CD4-positive, alpha-beta T cell treated with Interleukin-1 beta for 1 hour (primary cell): ENCODE results near the gene CEP126.
"Not testable (repeated sequence)": the region's sequence is repeated elsewhere in the genome, so short reads cannot be mapped to it uniquely, and the experiment has no call there.

ENCODE experiments used
- DNase-seq, 2 donors: peaks; one replicate each; pipeline ENCODE4 v3.0.0-alpha.2; 2020 to 2022

The CEP126 gene

DNA sequence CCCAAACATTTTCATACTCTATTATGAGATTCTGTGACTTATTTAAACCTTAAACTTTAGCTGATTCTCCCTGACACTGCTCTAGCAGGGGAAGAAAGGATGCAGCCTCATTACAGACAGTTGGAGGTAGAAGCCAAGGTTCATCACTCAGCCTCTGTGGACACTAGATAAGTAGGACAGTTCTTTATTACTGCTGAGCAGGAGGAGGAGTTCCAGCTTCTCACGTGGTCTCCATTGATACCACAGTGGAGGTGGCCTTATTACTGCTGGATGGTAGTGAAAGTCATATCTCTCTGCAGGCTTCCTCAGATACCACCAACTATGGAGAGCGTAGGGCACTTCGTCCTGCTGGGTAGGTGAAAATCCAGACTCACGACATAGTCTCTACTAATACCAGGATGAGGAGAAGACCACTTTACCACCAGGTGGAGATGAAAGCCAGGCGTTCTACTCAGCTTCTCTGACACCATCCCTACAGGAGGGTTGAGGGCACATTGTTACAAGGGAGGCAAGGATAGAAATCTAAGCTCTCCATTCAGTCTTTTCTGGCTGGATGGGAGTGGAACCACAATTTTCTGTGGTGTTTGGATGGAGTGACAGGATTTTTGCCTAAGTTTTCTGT is 14.6 kb downstream of the CEP126 start:
- no peak for DNase-seq

DNA sequence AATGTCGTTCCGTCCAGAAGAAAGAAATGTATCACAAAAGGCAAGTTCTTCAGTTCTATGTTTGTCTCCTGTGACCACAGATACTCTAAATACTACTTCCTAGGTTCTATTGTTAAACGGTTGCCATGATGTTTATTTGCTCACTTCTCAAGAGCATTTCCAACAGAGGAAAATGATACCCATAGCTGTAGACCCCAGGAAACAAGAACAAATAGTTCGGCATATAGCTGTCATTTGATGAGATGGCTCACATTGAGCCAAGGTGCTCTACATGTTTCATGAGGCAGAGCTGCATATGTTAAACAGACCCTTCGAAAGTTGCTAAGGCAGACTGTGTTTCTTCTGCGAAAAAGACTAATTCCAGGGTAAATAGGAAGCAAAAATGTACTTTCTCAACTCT is 16.9 kb downstream of the CEP126 start:
- no peak for DNase-seq

DNA sequence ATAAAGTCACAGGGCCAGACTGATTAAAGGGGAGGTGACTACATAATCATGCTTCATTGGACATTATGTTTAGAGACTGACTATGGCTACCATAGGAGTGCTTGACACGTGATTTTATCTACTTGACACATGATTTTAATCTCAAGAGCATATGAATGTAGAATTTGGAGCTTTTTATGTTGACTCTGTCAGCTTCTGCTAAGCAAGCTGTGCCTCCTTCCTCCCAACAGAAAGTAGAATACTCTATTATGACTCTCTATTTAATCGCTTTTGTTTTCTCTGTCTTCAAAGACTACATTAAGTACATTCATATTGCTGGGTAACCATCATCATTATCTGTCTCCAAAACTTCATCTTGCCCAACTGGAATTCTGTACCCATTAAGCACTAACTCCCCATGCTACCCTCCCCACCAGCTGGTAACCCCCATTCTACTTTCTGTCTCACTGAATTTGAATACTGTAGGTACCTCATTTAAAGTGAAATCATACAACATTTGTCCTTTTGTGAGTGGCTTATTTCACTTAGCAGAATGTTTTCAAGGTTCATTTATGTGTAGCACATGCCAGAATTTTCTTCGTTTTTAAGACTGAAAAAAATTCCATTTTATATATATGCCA is 26.2 kb downstream of the CEP126 start:
- no peak for DNase-seq

DNA sequence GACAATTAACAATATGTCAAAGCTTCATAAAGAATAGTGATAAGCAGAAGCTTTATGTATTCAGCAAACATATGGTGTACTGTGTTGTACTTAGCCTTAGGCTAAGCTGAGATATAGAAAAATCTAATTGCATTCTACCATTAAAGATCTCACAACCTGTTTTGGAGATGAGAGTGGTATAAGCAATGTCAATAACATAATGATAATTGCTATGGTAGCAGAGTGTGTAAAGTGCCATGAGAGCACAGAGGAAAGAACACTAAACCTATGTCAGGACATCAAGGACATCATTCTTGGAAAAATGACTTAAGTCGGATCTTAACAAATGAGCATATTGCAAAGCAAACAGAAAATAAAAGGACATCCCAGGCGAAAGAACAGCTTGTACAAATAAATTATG is 30.1 kb downstream of the CEP126 start:
- DNase-seq = no peak

DNA sequence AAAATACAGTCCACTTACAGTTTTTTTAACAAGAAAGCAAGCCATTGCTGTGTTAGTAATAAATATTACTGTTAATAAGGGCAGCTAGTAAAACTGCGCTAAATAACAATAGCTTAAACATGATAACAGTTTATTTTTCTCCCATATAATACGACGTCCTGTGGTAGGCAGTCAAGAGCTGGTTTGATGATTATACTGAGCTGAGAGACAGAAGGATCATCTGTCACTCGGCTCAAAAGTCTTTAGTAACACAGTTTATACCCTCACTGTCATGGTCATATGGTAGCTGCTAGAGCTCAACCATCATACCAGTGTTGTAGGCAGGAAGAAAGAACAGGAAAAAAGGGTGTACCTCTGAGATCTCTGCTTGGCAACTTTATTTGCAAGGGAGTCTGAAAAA is 30.6 kb downstream of the CEP126 start:
- no peak for DNase-seq

DNA sequence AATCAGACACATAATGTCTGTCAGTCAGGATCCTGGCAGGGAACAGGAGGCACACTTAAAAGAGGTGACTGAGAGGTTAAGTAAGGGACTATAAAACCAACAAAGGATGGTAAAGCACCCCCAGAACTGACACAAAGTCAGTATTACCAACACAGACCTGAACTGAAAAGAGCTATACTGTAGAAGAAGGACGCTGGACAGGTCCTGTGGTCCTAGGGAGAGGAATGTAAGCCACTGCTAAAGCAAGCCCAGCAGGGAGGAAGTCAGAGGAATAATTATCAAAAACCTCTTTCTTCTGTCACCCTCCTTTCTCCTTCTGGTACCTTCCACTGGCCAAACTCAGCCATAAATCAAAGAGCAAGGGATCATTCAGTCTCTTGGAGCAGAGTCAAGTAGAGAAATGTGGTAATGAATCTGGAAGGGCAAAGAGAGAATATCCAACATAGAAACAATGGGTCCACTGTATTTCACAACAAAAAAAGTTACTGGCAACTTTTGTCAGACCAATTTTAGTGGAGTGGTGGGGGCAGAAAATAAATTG is 34.9 kb downstream of the CEP126 start:
- DNase-seq = no peak

DNA sequence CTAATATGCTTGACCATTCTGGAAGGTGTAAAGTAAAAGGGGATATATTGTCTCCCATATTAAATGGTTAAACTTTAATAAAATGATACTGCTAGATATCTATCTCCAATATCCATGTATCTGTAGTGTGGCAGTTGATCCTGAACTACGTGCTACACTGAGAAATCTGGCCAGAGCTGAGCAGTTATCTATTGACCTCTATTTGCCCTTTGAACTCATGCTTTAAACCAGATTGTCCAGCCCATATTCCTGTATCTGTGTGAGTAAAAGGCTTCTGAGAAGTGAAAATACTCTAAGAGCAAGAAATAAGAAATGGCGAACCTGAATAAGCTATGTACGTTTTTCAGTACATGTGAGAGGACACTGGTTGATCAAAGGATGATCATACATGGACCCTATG is 40.5 kb downstream of the CEP126 start:
- DNase-seq = no peak

DNA sequence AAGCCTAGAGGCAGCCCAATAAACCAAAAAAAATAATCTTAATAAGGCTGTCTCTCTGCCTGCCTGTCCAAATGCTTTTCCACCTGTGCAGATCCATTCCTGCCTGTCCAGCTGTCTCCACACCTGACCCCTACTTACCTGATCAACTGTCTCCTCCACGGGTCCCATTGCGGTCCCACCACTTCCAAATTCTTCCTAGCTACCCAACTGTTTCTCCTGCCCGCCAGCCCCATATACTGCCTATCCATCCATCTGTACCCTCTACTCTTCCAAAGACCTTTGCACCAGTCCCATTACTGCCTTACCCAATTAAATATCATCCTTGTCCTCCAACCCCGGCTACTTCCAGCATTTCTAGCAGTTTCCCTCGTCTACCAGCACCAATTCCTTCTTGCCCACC is 40.9 kb downstream of the CEP126 start:
- DNase-seq = no peak

DNA sequence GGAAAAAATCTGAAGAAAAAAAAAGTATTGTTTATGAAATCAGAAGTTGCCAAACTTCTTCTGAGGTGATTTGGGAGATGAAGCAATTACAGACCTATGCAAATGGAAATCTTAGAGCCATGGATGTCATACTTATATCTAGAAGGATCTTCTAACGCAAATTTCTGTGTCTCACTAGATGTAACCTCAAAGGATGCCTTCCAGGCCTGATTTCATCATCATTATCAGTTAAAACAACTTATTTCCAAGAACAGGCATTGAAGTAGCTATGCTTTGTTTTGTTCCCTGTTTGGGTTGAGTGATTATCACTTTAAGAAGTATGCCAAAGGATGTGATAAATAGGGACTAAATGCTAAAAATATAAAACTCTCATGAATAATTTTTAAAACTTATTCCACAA is 45.4 kb downstream of the CEP126 start:
- no peak for DNase-seq

DNA sequence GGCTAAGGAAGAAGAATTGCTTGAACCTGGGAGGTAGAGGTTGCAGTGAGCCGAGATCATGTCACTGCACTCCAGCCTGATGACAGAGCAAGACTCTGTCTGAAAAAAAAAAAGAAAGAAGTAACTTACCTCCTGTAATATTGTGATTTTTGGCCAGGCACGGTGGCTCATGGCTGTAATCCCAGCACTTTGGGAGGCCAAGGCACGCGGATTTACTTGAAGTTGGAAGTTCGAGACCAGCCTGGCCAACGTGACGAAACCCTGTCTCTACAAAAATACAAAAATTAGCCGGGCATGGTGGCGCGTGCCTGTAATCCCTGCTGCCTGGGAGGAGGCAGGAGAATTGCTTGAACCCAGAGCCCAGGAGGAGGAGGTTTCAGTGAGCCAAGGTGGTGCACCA is 49.4 kb downstream of the CEP126 start:
- not testable (repeated sequence) for DNase-seq

DNA sequence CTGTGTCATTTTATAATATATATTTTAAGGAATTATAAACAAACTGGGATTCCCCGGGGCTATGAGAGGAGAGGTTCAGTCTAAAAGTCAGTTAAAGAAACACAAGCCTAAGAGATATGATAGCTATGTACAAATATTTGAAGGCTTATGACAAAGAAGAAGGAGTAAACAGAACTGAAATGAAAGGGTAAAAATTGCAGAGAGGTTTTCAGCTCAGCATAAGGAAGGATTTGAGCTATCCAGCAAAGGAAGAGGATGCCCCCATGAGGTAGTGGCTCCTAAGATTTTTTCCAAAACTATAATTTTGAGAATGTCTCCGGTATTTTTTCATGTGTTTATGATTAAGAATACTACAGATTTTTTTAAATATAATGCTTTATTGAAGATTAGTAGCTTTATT is 59.4 kb downstream of the CEP126 start:
- DNase-seq = no peak

DNA sequence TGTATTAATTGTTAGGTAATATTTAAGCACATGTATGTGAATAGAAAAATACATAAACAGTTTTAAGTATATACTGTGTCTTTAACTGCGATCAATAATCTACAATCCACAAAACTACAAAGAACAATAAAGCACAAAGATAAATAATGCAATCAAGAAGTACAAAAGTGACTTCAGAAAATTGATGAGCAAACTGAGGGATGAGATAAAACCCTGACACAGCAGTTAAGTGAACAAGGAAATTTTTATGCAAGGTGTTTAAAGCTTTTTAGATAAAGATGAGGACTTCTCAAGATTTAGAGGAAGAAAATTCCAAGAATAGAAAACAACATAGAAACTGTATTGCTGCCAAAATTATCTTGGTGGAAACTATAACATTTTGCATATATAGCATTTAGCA is 60.0 kb downstream of the CEP126 start:
- no peak for DNase-seq

DNA sequence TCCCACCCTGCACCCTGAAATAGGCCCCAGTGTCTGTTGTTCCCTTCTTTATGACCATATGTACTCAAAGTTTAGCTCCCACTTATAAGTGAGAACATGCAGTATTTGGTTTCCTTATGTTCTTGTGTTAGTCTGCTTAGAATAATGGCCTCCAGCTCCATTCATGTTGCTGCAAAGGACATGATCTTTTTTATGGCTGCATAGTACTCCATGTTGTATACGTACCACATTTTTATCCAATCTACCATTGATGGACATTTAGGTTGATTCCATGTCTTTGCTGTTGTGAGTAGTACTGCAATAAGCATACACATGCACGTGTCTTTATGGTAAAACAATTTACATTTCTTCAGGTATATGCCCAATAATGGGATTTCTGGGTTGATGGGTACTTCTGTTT is 60.9 kb downstream of the CEP126 start:
- DNase-seq = no peak

DNA sequence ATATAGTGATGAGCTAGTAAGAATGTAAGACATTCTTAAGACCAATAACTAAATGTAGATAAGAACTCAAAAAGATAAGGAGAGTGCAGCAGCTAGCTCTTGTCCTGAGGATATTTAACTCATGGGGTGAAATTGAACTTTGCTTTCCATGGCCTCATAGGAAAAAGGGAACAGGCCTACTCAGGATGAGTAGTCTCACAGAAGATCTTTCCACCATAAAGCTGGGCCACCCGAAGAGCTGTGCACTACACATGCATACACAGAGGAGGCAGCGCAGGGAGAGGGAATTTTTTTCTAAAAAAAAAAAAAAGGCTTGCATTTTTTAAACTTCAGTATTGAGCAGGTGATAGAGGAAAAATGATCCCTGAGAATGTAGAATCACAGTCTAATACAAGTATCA is 72.6 kb downstream of the CEP126 start:
- DNase-seq = no peak

DNA sequence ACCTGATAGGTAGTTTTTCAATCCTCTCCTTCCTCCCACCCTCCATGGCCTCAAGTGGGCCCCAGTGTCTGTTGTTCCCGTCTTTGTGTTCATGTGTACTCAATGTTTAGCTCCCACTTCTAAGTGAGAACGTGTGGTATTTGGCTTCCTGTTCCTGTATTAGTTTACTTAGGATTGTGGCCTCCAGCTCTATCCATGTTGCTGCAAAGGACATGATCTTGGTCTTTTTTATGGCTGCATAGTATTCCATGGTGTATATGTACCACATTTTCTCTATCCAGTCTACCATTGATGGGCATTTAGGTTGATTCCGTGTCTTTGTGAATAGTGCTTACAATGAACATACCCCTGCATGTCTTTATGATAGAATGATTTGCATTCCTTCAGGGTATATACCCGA is 78.4 kb downstream of the CEP126 start:
- DNase-seq = no peak

DNA sequence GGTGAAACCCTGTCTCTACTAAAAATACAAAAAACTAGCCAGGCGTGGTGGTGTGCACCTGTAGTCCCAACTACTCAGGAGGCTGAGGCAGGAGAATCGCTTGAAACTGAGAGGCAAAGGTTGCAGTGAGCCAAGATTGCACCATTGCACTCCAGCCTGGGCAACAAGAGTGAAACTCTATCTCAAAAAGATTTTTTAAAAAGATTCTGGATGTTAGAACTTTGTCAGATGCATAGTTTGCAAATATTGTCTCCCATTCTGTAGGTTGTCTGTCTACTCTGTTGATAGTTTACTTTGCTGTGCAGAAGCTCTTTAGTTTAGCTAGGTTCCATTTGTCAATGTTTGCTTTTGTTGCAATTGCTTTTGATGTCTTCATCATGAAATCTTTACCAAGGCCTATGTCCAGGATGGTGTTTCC is 79.3 kb downstream of the CEP126 start:
- DNase-seq = not testable (repeated sequence)

DNA sequence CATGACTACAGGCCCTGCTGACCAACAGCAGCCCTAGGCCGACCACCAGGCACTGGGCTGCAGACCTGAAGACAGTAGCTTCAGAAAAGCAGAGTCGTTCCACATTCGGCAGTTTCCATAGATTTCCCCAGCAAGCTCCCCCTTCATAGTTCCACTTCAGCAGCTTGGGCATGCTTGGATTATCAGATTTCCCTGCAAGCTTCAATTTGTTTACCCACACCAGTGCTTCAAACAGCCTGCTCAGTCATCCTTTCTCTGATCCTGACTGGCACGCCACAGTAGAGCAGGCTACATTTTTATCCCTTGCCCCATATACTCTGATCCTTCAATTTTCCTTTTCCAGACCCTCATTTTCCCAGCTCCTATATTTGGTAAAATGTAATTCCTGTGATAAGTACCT is 81.3 kb downstream of the CEP126 start:
- DNase-seq = no peak

DNA sequence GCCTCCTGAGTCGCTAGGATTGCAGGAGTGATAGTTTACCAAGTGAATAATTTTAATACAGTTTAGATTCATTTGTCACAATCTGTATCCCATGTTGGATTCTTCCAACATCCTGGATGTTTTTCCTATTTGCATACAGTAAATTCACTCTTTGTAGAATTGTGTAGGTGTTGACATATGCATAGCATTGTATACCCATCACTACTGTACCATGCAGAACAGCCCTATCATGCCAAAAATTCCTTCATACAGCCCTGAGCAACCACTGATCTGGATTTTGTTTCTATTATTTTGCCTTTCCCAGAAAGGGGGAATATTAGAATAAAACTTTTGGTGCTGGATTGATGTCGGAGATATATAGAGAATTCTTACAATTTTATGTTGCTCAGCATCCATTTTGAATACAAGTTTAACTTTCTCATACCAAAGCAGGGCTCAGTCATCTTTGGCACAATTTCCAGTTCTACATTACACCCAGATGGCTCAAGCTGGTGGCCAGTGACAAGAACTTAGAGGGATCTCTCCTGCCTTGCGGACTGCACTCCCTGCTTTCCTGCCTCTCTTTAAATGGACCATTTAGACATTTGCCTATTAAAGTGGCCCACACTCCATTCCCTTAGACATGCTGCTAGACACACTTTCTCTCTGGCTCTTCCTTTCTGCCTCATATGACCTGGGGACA is 87.0 kb downstream of the CEP126 start:
- DNase-seq = no peak

DNA sequence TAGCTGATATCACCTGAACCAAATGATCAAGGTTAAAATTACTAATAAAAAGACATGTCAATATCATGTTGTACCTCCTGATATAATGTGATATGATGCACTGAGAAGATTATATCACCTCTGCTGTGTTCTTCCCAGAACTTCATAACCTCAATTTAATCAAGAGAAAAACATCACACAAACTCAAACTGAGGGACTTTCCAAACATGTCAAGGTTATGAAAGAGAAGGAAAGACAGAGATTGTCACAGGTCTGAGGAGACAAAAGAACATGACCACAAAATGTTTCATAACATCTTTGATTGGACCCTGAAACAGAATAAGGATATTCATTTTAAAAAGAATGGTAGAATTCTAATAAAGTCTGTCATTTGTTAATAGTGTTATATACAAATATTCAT is 89.4 kb downstream of the CEP126 start:
- DNase-seq = no peak

DNA sequence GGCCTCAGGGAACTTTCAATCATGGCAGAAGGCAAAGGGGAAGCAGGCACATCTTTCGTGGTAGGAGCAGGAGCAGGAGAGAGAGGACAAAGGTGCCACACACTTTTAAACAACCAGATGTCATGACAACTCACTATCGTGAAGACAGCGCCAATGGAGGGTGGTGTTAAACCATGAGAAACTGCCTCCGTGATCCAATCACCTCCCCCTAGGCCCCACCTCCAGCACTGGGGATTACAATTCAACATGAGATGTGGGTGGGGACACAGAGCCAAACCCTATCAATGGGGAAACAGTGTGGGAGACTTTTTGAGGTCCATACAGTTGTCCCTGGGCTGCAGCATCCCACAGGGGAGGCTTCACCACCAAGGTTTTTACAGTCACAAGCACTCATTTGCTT is 90.5 kb downstream of the CEP126 start:
- DNase-seq = no peak

DNA sequence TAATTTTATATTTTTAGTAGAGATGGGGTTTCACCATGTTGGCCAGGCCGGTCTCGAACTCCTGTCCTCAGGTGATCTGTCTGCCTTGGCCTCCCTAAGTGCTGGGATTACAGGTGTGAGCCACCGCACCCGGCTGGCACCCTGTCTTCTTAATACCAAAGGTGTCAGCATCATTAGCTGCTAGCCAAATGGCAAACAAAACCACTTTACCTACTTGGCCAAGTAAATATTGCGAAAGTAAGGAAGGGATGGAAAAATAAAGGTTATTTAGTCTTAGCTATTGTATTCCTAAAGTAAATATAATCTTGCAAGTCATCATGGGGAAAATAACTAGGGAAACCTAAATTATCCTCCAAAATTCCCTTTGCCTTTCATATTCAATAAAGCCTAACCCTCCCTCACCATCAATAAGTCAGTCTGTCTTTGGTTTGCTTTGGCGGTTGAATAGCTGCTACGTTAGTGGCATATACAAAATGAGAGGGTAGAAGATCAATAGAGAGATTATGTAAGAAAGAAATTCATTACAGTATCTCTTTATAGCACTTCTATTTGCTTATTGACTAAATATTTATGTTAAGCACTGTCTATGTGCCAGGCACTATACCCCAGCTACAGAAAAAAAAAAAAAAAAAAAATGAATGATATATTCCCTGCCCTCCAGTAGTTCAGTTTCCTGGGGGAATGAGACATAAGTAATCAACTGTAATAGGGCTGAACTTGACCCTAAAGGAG is 92.2 kb downstream of the CEP126 start:
- no peak for DNase-seq

DNA sequence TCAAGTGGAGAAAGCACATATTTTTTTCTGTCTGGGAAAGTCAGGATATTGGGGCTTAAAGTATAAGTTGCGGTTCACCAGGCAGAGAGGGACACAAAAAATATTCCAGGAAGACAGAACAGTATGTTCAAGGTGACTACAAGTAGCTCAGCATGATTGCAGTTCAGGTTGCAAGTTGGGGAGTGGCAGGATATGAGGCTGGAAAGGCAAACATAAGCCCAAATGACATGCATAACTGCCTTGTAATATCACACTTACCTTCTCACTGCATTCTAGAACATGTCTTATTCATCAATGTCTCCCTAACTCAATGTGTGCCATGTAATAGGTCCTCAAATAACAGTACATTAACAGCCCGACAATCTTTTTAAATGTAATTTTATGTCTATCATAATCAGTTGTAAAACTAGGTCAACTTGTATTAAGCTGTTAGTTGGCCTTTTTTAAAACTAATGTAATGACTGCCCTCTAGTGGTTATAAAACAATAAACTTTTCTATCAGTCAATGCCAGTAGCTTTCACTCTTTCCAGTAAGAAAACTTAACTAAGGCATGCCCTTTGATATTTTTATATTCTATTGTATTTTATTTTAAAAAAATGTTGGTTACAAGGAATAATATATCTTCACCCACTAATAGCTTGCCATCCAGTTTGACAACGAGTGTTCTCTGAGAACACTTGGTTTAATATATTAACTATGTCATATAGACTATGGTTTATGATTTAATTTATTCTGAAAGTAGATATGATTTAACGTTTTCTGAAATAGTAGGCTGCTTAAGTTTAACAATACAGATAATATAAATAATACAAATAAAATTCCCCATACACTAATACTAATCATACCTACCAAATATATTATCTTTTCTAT is 93.0 kb downstream of the CEP126 start:
- peak in 1 of 2 donors; percentile 47 for DNase-seq
